ENCODE measurements around the gene AFAP1.

DNA sequence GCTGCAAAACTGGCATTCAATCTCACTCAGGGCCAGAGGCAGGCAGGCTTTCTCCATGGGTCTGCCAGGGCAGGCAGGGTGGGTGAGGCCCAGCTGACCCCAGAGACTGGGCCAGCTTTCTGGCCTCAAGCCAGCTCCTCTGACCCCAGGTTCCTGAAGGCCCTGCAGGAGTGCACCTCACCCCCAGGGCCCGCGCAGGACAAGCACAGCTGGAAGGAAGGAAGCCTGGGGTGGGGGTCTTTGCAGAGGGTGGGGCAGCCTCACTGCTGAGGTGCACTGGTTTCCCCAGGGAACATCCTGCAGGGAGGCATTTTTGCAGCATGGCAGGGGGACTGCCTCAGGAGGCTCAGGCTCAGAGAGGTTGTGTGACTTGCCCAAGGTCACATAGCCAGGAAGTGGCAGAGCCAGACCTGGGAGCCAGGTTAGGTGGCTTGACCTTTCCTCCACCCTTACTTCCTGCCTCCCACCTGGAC lies 31.5 kb upstream of the AFAP1 start:
- TF ChIP-seq GATA3 (IDR thresholded peaks at IDR 0.05; ENCODE audit: low read depth, low read length) (no peak), GATA2 (IDR thresholded peaks at IDR 0.05; ENCODE audit: low read depth, low read length) (no peak)

All from SH-SY5Y (cell line).